ENCODE measurements around the gene ZNF821. TPM values are rescaled to one million over a fixed set of nuclear protein-coding genes. Genes with fewer than 3 reads are reported as not detected.
"Not testable (repeated sequence)": the region's sequence is repeated elsewhere in the genome, so short reads cannot be mapped to it uniquely, and the experiment has no call there.

The ZNF821 gene
- total RNA-seq, 4 donors from 2014 or later, result 7.4 to 17.6 (median 12.1) TPM

DNA sequence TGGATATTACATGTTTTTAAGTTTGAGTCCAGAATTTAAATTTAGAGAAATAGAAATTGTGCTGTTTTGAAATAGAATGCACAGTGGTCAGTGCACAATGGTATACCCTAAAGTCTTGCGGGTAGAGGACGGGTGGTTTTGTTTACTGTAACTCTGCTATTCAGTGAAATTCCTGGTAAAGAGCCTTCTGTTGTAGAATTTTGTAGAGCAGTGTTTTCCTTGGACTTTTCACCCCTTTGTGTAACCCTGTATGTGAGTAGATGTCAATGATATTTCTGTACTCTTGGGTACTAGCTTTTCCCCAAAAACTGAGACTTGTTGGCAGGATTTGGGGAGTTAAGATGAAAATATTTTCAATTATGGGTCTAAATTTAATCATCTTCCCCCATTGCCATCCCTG is 30.8 kb upstream of the ZNF821 start:
- WGBS, result 85% methylated on average over 2 of the region's 2 CpGs
- Histone ChIP-seq H3K9me3 (no peaks in the 10 kb centered on the region), H3K4me3 (no peak overlapping the region), H3K4me1 (peaks cover 17% of the 10 kb centered on the region), H3K36me3 (peaks cover 42% of the 10 kb centered on the region), H3K27ac (no peak overlapping the region), H3K27me3 (no peaks in the 10 kb centered on the region)
- TF ChIP-seq EP300 (IDR thresholded peaks at IDR 0.05), result no peak
- TF ChIP-seq POLR2AphosphoS5 (IDR thresholded peaks at IDR 0.05), result no peak
- TF ChIP-seq POLR2A (IDR thresholded peaks at IDR 0.05), result no peak
- TF ChIP-seq, protein P1, sequence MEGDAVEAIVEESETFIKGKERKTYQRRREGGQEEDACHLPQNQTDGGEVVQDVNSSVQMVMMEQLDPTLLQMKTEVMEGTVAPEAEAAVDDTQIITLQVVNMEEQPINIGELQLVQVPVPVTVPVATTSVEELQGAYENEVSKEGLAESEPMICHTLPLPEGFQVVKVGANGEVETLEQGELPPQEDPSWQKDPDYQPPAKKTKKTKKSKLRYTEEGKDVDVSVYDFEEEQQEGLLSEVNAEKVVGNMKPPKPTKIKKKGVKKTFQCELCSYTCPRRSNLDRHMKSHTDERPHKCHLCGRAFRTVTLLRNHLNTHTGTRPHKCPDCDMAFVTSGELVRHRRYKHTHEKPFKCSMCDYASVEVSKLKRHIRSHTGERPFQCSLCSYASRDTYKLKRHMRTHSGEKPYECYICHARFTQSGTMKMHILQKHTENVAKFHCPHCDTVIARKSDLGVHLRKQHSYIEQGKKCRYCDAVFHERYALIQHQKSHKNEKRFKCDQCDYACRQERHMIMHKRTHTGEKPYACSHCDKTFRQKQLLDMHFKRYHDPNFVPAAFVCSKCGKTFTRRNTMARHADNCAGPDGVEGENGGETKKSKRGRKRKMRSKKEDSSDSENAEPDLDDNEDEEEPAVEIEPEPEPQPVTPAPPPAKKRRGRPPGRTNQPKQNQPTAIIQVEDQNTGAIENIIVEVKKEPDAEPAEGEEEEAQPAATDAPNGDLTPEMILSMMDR (IDR thresholded peaks at IDR 0.05), result no peak
- no peak for DNase-seq (ENCODE audit: low spot score in 2 of 2)

DNA sequence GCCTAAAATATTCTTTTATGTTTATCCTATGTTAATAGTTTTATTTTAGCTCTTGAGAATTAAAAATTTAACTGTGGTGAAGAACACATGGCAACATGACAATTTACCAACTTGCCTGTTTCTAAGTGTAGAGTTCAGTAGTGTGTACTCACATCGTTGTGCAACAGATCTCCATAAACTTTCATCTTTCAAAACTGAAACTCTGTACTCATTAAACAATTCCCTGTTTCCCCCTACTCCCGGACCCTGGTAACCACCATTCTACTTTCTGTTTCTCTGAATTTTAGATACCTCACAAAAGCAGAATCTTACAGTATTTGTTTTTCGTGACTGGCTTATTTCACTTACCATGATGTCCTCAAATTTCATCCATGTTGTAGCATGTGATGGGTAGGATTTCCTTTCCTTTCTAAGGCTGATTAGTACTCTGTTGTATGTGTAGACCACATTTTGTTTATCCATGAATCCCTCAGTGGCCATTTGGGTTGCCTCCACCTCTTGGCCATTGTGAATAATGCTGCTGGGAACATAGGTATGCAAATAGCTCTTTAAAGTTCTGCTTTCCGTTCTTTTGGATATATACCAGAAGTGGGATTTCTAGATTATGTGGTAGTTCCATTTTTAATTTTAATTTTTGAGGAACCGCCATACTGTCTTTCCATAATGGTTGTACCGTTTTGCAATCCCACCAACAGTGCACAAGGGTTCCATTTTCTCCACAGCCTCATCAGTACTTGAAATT is 28.7 kb upstream of the ZNF821 start:
- Histone ChIP-seq H3K4me1 (peaks cover 25% of the 10 kb centered on the region), H3K9me3 (no peaks in the 10 kb centered on the region), H3K27me3 (no peaks in the 10 kb centered on the region), H3K27ac (no peak overlapping the region), H3K4me3 (no peak overlapping the region), H3K36me3 (peaks cover 21% of the 10 kb centered on the region)
- 88% methylated on average over 6 of the region's 6 CpGs for WGBS
- no peak for TF ChIP-seq POLR2AphosphoS5 (IDR thresholded peaks at IDR 0.05)
- TF ChIP-seq, protein P1 (IDR thresholded peaks at IDR 0.05), result no peak
- no peak for TF ChIP-seq POLR2A (IDR thresholded peaks at IDR 0.05)
- no peak for TF ChIP-seq EP300 (IDR thresholded peaks at IDR 0.05)
- no peak for DNase-seq (ENCODE audit: low spot score in 2 of 2)

DNA sequence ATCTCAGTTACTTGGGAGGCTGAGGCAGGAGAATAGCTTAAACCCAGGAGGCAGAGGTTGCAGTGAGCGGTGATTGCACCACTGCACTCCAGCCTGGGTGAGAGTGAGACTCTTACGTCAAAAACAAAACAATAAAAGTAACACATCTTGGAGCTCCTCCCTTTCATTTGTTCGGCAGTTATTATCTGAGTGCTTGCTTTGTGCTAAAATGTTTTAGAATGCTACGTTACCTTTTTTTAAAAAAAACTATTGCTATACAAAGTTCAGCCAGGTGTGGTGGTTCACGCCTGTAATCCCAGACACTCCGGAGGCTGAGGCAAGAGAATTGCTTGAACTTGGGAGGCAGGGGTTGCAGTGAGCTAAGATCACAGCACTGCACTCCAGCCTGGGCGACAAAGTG is 27.1 kb upstream of the ZNF821 start:
- no peaks in the 10 kb centered on the region for H3K27me3 ChIP-seq
- H3K36me3 ChIP-seq, result peaks cover 6% of the 10 kb centered on the region
- TF ChIP-seq POLR2AphosphoS5 (IDR thresholded peaks at IDR 0.05) (no peak), EP300 (IDR thresholded peaks at IDR 0.05) (no peak), POLR2A (IDR thresholded peaks at IDR 0.05) (no peak)
- TF ChIP-seq, protein P1 (IDR thresholded peaks at IDR 0.05), result no peak
- DNase-seq (ENCODE audit: low spot score in 2 of 2), result no peak
- no peak overlapping the region for H3K4me3 ChIP-seq
- H3K9me3 ChIP-seq, result no peaks in the 10 kb centered on the region
- H3K27ac ChIP-seq, result no peak overlapping the region
- H3K4me1 ChIP-seq, result peaks cover 25% of the 10 kb centered on the region
- WGBS, result 86% methylated on average over 7 of the region's 7 CpGs

DNA sequence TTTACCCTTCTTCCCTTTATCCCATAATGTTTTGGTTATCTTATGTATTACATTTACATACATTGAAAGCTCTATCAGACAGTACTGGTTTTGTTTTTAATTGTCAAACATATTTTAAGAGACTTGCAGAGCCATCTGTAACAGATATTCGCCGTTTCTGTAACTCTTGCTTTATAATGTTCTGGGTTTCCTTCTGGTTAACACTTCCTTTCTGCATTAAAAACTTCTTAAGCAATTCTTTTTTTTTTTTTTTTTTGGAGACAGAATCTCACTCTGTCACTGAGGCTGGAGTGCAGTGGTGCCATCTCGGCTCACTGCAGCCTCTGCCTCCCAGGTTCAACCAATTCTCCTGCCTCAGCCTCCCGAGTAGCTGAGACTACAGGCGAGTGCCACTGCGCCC is 21.8 kb upstream of the ZNF821 start:
- not testable (repeated sequence) for DNase-seq (ENCODE audit: low spot score in 2 of 2); H3K4me3 ChIP-seq
- peaks cover 28% of the 10 kb centered on the region for H3K4me1 ChIP-seq

DNA sequence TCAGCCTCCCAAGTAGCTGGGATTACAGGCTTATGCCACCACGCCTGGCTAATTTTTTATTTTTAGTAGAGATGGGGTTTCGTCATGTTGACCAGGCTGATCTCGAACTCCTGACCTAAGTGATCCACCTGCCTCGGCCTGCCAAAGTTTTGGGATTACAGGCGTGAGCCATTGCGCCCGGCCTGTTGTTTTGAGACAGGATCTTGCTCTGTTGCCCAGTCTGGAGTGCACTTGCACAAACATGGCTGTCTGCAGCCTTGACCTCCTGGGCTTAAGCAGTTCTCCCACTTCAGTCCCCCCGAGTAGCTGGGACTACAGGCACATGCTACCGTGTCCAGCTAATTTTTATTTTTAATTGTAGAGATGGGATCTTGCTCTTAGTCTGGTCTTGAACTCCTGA is 20.3 kb upstream of the ZNF821 start:
- DNase-seq (ENCODE audit: low spot score in 2 of 2), result no peak
- Histone ChIP-seq H3K27me3 (no peaks in the 10 kb centered on the region), H3K9me3 (no peaks in the 10 kb centered on the region), H3K27ac (no peak overlapping the region), H3K4me3 (no peak overlapping the region), H3K4me1 (peaks cover 28% of the 10 kb centered on the region), H3K36me3 (no peaks in the 10 kb centered on the region)
- WGBS, result 78% methylated on average over 9 of the region's 9 CpGs
- TF ChIP-seq POLR2AphosphoS5 (IDR thresholded peaks at IDR 0.05) (no peak), POLR2A (IDR thresholded peaks at IDR 0.05) (no peak), EP300 (IDR thresholded peaks at IDR 0.05) (no peak)
- TF ChIP-seq, protein P1 (IDR thresholded peaks at IDR 0.05), result no peak

More for the DNA sequence above, 21.8 kb upstream of the ZNF821 start:
- WGBS, result 62% methylated on average over 6 of the region's 6 CpGs
- H3K27ac ChIP-seq, H3K9me3 ChIP-seq, H3K27me3 ChIP-seq, H3K36me3 ChIP-seq: not testable (repeated sequence)

Data from suprapubic skin (tissue), 4 donors.